GM13977 (cell line): ENCODE results near the gene OR4D1.
"Not testable (repeated sequence)": the region's sequence is repeated elsewhere in the genome, so short reads cannot be mapped to it uniquely, and the experiment has no call there.

Experiments
- DNase-seq: peaks from one replicate; pipeline ENCODE4 v3.0.0; 2012; ENCODE audit warnings: low spot score
- in situ Hi-C: fragments of 300-500 bp; cut with MboI; formaldehyde crosslinking; loops from one replicate; pipeline ENCODE4 v1.12.0; 2022; ENCODE audit warnings: low sequenced_read_pairs, low pct_unique_long_range_greater_than_20kb, mixed read lengths, inconsistent platforms; ENCODE audit not compliant: unreplicated experiment
- TF ChIP-seq, protein P1 (sequence below): IDR thresholded peaks from 2 replicates; pipeline ENCODE4 v1.5.1; 2012; ENCODE audit warnings: mild to moderate bottlenecking, control low read depth; ENCODE audit not compliant: insufficient read depth; ENCODE audit errors: extremely low read depth, missing control alignments

Gene OR4D1

DNA sequence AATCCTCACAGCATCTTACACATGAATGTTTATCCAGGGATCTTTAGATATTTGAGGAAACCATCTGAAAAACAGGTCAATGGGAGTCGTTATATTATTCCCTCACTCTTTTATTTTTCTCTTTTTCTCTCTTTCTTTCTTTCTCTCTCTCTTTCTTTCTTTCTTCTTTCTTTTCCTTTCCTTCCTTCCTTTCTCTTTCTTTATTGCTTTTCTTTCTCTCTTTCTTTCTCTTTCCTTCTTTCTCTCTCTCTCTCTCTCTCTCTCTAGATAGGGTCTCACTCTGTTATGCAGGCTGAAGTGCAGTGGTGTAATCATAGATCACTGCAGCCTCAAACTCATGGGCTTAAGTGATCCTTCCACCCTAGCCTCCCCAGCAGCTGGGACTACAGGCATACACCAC is 20.3 kb upstream of the OR4D1 start:
- TF ChIP-seq, protein P1, sequence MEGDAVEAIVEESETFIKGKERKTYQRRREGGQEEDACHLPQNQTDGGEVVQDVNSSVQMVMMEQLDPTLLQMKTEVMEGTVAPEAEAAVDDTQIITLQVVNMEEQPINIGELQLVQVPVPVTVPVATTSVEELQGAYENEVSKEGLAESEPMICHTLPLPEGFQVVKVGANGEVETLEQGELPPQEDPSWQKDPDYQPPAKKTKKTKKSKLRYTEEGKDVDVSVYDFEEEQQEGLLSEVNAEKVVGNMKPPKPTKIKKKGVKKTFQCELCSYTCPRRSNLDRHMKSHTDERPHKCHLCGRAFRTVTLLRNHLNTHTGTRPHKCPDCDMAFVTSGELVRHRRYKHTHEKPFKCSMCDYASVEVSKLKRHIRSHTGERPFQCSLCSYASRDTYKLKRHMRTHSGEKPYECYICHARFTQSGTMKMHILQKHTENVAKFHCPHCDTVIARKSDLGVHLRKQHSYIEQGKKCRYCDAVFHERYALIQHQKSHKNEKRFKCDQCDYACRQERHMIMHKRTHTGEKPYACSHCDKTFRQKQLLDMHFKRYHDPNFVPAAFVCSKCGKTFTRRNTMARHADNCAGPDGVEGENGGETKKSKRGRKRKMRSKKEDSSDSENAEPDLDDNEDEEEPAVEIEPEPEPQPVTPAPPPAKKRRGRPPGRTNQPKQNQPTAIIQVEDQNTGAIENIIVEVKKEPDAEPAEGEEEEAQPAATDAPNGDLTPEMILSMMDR = no peak
- DNase-seq = no peak

DNA sequence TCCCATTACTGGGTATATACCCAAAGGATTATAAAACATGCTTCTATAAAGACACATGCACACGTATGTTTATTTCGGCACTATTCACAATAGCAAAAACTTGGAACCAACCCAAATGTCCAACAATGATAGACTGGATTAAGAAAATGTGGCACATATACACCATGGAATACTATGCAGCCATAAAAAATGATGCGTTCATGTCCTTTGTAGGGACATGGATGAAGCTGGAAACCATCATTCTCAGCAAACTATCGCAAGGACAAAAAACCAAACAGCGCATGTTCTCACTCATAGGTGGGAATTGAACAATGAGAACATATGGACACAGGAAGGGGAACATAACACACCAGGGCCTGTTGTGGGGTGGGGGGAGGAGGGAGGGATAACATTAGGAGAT is 15.5 kb upstream of the OR4D1 start:
- DNase-seq, in situ Hi-C loops: not testable (repeated sequence)

More for the DNA sequence above, 20.3 kb upstream of the OR4D1 start:
- in situ Hi-C loops = no loop called here

DNA sequence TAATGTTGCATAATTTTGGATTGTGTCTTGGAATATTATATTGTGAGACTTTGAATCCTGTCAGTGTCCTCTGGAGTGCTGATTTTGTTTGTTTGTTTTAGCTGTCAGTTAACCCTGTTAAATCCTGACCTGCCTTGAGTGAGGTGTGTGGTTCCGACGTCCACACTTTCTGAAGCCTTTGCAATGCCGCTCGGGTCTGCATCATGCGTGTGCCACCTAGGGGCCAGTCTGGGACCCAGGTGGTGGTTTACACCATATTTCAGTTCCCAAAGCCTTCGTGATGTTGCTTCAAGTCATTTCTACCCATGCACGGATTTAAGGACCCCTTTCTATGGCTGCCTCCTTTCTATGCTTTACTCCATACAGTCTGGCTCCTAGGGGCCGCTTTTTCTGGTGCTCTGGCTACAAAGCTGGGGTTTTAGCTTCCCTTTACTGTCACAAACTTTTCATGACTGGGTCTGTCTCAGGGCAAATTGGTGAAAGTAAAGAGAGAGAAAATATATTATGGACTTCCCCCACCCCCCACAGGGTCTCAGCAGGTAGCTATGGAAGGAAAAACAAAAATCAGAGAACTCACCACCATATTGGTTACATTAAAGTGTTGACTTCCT is 11.4 kb upstream of the OR4D1 start:
- TF ChIP-seq, protein P1 = no peak
- in situ Hi-C loops = no loop called here
- no peak for DNase-seq

DNA sequence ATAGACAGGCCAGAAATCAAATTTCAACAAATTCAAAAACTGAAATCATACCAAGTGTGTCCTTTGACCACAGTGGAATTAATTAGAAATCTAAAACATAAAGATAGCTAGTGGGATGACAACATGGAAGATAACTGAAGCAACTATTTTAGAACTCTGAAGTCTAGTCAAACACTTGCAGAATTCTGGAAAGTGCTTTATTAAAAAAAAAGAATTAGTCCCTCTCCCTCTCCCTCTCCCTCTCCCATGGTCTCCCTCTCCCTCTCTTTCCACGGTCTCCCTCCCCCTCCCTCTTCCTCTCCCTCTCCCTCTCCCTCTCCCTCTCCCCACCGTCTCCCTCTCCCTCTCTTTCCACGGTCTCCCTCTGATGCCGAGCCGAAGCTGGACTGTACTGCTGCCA is 6.7 kb upstream of the OR4D1 start:
- TF ChIP-seq, protein P1 = no peak
- no peak for DNase-seq
- in situ Hi-C loops = no loop called here

DNA sequence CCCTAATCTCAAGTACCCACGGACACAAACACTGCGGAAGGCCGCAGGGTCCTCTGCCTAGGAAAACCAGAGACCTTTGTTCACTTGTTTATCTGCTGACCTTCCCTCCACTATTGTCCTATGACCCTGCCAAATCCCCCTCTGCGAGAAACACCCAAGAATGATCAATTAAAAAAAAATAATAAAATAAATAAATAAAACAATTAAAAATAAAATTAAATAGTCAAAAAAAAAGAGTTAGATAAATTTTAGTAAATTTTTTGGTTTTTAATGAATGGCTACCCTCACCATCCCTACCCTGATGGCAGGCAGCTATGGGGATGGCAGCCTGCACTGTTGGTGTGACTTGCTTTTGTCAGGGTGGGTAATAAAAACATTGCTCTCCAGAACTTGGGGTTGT is 4.8 kb upstream of the OR4D1 start:
- in situ Hi-C loops, DNase-seq: not testable (repeated sequence)

DNA sequence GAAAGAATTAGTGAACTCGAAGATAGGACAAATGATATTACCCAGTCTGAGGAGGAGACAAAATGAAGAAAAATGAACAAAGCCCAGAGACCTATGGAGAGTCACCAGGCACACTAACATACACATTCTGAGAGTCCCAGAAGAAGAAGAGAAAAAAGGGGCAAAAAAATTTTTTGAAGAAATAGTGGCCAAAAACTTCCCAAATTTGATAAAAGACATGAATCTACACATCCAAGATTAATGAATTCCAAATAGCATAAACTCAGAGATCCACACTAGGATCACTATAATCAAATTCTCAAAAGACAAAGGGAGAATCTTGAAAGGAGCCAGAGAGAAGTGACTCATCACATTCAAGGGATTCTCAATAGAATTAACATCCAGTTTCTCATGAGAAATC is 3.4 kb upstream of the OR4D1 start:
- TF ChIP-seq, protein P1 = no peak
- in situ Hi-C loops = no loop called here

DNA sequence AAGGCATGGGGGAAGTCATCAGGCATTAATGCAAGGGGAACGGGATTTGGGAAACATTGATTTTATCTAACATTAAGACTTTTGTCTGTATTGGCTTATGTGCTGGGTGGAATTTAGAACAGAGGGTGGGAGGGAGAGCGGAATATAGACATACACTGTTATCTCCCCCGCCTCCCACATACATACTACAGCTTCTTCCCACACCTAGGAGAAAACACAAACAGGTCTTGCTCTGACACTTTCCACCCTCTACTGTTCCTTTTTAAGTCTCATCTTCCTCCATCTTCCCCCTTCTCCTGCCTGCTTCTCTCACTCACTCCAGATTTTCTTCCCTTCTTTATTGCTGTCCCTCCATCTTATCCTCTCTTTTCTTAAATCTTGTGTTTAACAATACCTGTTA is 425 bp downstream of the OR4D1 start:
- DNase-seq = no peak
- in situ Hi-C loops = no loop called here
- TF ChIP-seq, protein P1 = no peak

More for the DNA sequence above, 3.4 kb upstream of the OR4D1 start:
- DNase-seq = no peak

DNA sequence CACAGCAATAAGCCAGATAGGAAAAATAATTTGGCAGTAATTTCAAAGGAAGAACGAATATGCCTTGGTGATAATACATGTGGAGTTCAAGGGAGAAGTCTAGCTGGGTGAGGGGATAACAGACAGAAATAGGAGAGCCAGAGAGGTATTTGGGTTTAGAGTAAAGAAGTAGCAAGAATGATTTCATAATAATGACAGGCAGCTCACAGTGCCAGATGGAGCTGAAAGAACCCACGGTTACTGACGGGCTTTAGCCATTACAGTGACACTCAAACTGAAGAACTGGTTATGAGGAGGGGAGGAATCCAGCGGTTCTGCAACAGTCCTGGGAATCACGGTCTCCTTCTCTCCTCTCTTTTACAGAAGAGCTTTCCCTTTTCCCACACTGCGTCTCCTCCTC is 2.2 kb downstream of the OR4D1 start:
- TF ChIP-seq, protein P1 = no peak
- in situ Hi-C loops = no loop called here
- no peak for DNase-seq
